Neural cell (in vitro differentiated cells): ENCODE results near the gene ZNF638. TPM values are rescaled to one million over a fixed set of nuclear protein-coding genes. Genes with fewer than 3 reads are reported as not detected.
A peak's percentile ranks its signal among the peaks of the same experiment; 100 is the strongest.

Experiments used
- H2AFZ ChIP-seq: fragments of 200-600, 300-800 bp; sonication (generic), shearing (Covaris generic); 2 replicates; pipeline ENCODE4 v1.6.0; 2014; ENCODE audit warnings: low read depth, mild to moderate bottlenecking, antibody characterized with exemption, low read length, moderate library complexity
- H3F3A ChIP-seq: fragments of 200-600 bp; shearing (Covaris generic); 2 replicates; pipeline ENCODE4 v1.6.1; 2016; ENCODE audit warnings: mild to moderate bottlenecking, moderate library complexity, mixed read lengths, antibody characterized with exemption, low read length; ENCODE audit not compliant: insufficient read depth, poor library complexity, severe bottlenecking
- H3K27ac ChIP-seq: fragments of 200-600, 300-800 bp; sonication (generic), shearing (Covaris generic); 2 replicates; pipeline ENCODE4 v1.5.1; 2014; ENCODE audit warnings: mild to moderate bottlenecking, low read length, moderate library complexity
- H3K27me3 ChIP-seq: fragments of 300-800, 200-600 bp; sonication (generic), shearing (Covaris generic); 2 replicates; pipeline ENCODE4 v1.6.0; 2014; ENCODE audit warnings: mild to moderate bottlenecking, low read depth, low read length, moderate library complexity; ENCODE audit not compliant: insufficient read depth
- H3K36me3 ChIP-seq: fragments of 300-800, 200-600 bp; sonication (generic), shearing (Covaris generic); 2 replicates; pipeline ENCODE4 v1.5.1; 2014; ENCODE audit warnings: mild to moderate bottlenecking, antibody characterized with exemption, low read length, moderate library complexity; ENCODE audit not compliant: insufficient read depth
- H3K4me2 ChIP-seq: fragments of 300-800, 200-600 bp; sonication (generic), shearing (Covaris generic); 2 replicates; pipeline ENCODE4 v1.6.0; 2014; ENCODE audit warnings: mild to moderate bottlenecking, low read length
- H3K4me3 ChIP-seq: fragments of 300-800, 200-600 bp; sonication (generic), shearing (Covaris generic); 2 replicates; pipeline ENCODE4 v1.5.1; 2014; ENCODE audit warnings: mild to moderate bottlenecking, low read length, moderate library complexity
- H3K79me2 ChIP-seq: fragments of 200-600 bp; shearing (Covaris generic); replicated peaks from 2 replicates; pipeline ENCODE4 v1.6.0; 2014; ENCODE audit warnings: mild to moderate bottlenecking, low read length, moderate library complexity; ENCODE audit not compliant: insufficient read depth
- H3K9ac ChIP-seq: fragments of 300-800, 200-600 bp; sonication (generic), shearing (Covaris generic); 2 replicates; pipeline ENCODE4 v1.6.1; 2016; ENCODE audit warnings: mild to moderate bottlenecking, low read length, mixed read lengths
- H3K9me2 ChIP-seq: fragments of 200-600 bp; shearing (Covaris generic); 2 replicates; pipeline ENCODE4 v1.6.1; 2016; ENCODE audit warnings: mild to moderate bottlenecking, low read length, mixed read lengths; ENCODE audit not compliant: insufficient read depth
- H3K9me3 ChIP-seq: fragments of 200-600, 300-800 bp; sonication (generic), shearing (Covaris generic); 2 replicates; pipeline ENCODE4 v1.6.1; 2016; ENCODE audit warnings: mild to moderate bottlenecking, mixed run types, low read length, moderate library complexity, mixed read lengths
- H4K20me1 ChIP-seq: fragments of 200-600 bp; shearing (Covaris generic); 2 replicates; pipeline ENCODE4 v1.6.1; 2016; ENCODE audit warnings: mild to moderate bottlenecking, mixed run types; ENCODE audit not compliant: insufficient read depth
- CTCF ChIP-seq: fragments of 450-650 bp; IDR thresholded peaks from 2 replicates; pipeline ENCODE4 v1.5.1; 2014; ENCODE audit warnings: antibody characterized with exemption, mild to moderate bottlenecking, moderate library complexity; ENCODE audit not compliant: poor library complexity, severe bottlenecking
- EP300 ChIP-seq: fragments of 450-650 bp; conservative IDR thresholded peaks from 2 replicates; pipeline ENCODE4 v1.6.1; 2014; ENCODE audit warnings: antibody characterized with exemption, mild to moderate bottlenecking, moderate library complexity; ENCODE audit not compliant: poor library complexity, severe bottlenecking
- EZH2 ChIP-seq: fragments of 200-600, 300-800 bp; shearing (Covaris generic), sonication (generic); IDR thresholded peaks from 2 replicates; pipeline ENCODE4 v1.6.1; 2014; ENCODE audit warnings: antibody characterized with exemption, low read length, borderline replicate concordance, mild to moderate bottlenecking; ENCODE audit not compliant: insufficient read depth, poor library complexity, severe bottlenecking
- MXI1 ChIP-seq: fragments of 450-650 bp; conservative IDR thresholded peaks from 2 replicates; pipeline ENCODE4 v1.6.1; 2014; ENCODE audit warnings: antibody characterized with exemption, mild to moderate bottlenecking; ENCODE audit not compliant: poor library complexity, severe bottlenecking
- POLR2AphosphoS5 ChIP-seq: IDR thresholded peaks from 2 replicates; pipeline ENCODE4 v1.6.1; 2012
- RAD21 ChIP-seq: fragments of 450-650 bp; conservative IDR thresholded peaks from 2 replicates; pipeline ENCODE4 v1.6.1; 2014; ENCODE audit warnings: antibody characterized with exemption, mild to moderate bottlenecking, moderate library complexity
- REST ChIP-seq: IDR thresholded peaks from 2 replicates; pipeline ENCODE4 v1.6.1; 2012; ENCODE audit warnings: borderline replicate concordance
- SMC3 ChIP-seq: fragments of 450-650 bp; conservative IDR thresholded peaks from 2 replicates; pipeline ENCODE4 v1.6.1; 2014; ENCODE audit warnings: antibody characterized with exemption, mild to moderate bottlenecking, moderate library complexity; ENCODE audit not compliant: poor library complexity
- TAF1 ChIP-seq: IDR thresholded peaks from 2 replicates; pipeline ENCODE4 v1.6.1; 2012; ENCODE audit warnings: low read depth
- polyA plus RNA-seq: library from polyadenylated mRNA; depleted of rRNA; stranded (reverse); fragments of >200 nt; gene quantifications from 2 replicates; pipeline ENCODE4 v1.2.3, GENCODE V29; 2014

ZNF638 gene
- polyA plus RNA-seq, 1 donor from 2014 or later: 308 TPM

- no peak overlapping the region for H2AFZ ChIP-seq
- no peaks in the 10 kb centered on the region for H3K36me3 ChIP-seq
- no peak overlapping the region for H3K27ac ChIP-seq
- H3K9me2 ChIP-seq: no peaks in the 10 kb centered on the region
- no peaks in the 10 kb centered on the region for H4K20me1 ChIP-seq
- no peaks in the 10 kb centered on the region for H3F3A ChIP-seq
- no peak overlapping the region for H3K9ac ChIP-seq
- H3K4me3 ChIP-seq: no peak overlapping the region
- TF ChIP-seq REST (no peak), MXI1 (no peak), CTCF (peak; percentile 82), TAF1 (no peak), SMC3 (peak; percentile 77), POLR2AphosphoS5 (no peak), RAD21 (peak; percentile 82), EP300 (no peak), EZH2 (no peak)
- no peaks in the 10 kb centered on the region for H3K9me3 ChIP-seq
- H3K4me2 ChIP-seq: no peak overlapping the region
- H3K27me3 ChIP-seq: no peaks in the 10 kb centered on the region
- H3K79me2 ChIP-seq: no peaks in the 10 kb centered on the region
These were observed 32.1 kb upstream of the ZNF638 start for GRCh38 chr2:71299507-71299906.

- Histone ChIP-seq H3K9me3 (no peaks in the 10 kb centered on the region), H3K27ac (no peak overlapping the region), H3K9me2 (no peaks in the 10 kb centered on the region), H2AFZ (no peak overlapping the region), H3K9ac (no peak overlapping the region), H3K79me2 (no peaks in the 10 kb centered on the region), H4K20me1 (no peaks in the 10 kb centered on the region), H3K4me3 (no peak overlapping the region), H3K36me3 (no peaks in the 10 kb centered on the region), H3F3A (no peaks in the 10 kb centered on the region), H3K4me2 (no peak overlapping the region), H3K27me3 (no peaks in the 10 kb centered on the region)
- no peak for TF ChIP-seq TAF1
- no peak for TF ChIP-seq POLR2AphosphoS5
- no peak for TF ChIP-seq REST
- TF ChIP-seq CTCF: no peak
- no peak for TF ChIP-seq MXI1
- TF ChIP-seq EZH2: no peak
- TF ChIP-seq RAD21: no peak
- no peak for TF ChIP-seq SMC3
- no peak for TF ChIP-seq EP300
These were observed 27.7 kb upstream of the ZNF638 start for GRCh38 chr2:71303849-71304248.
